ENCODE results near the gene SP6.
A peak's percentile ranks its signal among the peaks of the same experiment; 100 is the strongest.

The SP6 gene

DNA sequence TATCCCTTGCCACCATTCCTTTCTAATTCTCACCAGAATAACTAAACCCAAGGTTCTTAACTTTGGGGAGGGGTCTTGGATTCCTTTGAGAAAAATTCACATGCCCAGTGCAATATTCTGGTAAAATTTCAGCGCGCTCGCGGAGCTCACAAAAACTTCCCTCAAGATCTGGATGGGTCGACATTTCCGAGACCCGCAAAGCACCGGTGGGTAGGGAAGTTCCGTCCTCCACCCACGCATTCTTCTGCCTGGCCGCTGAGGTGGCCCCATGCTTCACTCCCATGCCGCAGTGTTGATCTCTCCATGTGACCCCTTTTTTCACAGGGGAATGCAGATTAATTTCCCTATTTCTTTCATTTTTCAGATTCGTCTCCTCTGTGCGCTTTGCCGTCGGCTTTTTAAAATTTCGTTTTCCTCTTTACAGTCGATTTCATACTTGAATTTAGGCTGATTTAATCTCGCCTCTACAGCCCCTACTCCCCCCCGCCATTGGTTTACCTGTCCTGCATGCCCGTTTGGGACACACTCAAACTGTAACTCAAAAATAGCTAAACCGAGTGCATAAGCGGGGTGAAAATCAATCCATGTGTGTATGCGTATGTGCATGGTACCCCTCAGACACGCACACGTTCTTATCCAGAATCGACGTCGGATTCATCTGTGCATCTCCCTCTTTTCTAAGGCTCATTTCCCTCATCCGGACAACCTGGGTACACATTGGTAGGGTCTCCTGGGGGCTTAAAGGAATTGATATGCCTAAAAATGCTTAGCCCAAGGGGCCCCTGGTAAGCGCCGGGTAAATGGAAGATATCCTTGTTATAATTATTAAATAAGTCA, 1.4 kb upstream of the SP6 start:
- DNase-seq = no peak

DNA sequence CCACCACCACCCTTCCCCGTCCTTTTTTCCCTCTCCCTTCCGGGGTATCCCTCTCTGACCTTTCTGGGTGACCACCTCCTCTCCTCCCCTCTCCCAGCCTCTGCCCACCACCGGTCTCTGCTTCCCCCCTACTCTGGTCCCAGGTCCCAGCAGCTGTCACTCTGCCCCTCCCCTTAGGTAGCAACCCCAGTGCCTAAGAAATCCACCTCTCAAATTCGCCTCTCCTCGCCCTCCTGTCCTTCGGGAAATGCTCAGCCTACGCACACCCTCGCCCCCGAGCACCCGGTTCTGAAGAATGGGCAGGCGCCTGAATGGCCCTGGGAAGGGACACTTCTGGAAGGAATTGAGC, 775 bp upstream of the SP6 start:
- DNase-seq = no peak

DNA sequence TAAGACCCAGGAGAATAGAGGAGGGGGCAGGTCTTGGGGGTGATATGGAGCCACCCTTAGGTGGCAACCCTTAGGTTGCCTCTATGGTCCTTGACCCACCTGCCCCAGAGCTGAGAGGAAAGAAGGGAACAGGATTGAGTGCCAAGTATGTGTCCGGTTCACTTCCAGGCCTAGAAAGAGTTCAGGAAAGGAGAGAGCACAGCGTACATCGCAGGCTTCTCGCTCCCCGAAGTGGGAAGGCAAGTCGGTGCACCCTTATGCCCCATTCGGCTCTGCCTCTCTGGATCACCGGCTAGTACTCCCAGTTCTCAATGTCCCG, 631 bp downstream of the SP6 start:
- no peak for DNase-seq

DNA sequence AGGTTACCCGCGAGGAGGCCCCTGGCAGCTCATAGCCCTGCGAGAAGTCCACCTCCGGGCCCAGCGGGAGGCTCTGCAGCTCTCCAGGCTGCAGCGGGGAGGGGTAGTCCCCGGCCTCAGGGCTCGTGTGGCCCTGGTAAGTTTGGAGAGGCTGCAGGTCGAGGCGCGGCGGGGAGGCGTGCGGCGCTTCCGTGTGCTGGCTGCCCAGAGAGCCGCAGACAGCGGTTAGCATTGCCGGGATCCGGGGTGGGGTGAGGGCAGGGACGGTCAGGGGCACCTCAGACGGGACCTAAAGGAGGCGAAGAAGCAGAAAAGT, 2.8 kb downstream of the SP6 start:
- no peak for DNase-seq

DNA sequence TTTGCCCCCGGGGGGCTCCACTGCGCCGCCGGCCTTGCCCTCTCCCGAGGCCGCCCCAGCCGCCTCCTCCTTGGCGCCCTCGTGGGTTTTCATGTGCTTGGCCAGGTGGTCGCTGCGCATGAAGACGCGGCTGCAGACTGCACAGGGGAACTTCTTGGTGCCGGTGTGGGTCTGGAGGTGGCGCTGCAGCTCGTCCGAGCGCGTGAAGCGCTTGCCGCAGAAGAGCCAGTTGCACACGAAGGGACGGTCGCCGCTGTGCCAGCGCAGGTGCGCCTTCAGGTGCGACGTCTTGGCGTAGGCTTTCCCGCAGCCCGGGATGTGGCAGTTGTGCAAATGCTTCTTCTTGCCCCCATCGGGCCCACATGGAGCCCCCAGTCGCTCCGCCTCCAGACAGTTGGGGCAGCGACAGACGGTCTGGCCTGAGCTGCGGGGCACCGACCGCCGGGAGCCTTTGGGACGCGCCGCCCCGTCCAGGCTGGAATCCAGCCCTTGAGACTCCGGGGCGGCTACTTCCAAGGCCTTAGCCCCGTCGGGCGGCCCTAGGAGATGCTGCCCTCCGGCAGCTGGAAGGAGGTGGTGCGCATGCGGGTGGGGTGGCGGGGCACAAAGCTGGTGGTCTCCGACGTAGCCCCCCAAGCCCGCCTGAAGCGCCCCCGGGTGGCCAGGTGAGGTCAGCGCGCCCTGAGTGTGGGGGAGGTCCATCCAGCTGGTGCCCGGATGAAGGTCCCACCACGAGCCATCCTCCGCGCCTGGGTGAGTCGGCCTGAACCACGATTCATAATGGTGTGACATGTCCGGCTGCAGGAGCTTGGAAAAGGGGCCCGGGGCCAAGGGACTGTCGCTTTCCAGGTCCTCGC, 3.4 kb downstream of the SP6 start:
- no peak for DNase-seq

DNA sequence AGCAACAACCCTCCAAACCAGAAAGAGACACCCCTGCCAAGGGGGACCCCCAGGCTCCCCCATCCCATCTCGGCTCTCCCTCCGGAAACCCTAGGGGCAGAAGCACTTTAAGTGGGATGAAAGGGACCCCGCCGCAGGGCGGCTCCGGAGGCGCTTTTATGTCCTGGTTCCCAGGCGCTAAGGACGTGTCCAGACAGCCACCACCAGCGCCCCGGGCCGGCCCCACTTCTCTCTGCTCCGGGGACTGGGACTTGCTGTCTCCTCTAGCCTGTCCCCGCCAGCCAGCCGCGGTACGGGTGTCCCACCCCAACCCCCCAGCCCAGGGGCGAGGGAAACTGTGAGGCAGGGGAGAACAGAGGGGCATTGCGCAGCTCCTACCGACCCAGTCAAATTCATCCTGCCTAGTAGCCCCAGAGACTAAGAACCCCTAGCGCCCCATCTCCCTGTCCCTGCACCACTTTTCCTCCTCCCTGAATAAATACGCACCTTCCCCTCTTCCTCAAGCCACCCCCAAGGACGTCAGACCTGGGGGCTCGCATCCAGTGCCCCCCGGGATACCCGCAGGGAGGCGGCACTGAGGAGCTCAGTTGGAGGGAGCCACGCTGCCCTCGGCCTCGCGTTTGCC, 4.1 kb downstream of the SP6 start:
- DNase-seq = no peak

DNA sequence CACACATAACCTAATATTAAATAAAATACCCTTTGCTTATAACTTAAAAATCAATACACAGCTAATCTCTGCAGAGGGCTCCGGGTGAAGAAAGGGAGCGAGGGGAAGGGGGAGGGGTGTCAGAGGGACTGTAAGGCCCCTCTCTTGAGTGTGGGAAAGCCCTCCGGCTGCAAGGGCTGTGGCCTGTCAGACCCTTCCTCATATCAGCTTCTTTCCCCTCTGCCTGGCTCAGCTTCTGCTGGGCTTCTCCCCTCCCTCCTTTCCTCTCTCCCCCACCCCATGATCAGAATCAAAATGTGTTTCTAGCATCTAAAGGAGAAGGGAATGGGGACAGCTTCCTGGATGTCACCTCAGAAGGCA, 5.3 kb downstream of the SP6 start:
- no peak for DNase-seq

DNA sequence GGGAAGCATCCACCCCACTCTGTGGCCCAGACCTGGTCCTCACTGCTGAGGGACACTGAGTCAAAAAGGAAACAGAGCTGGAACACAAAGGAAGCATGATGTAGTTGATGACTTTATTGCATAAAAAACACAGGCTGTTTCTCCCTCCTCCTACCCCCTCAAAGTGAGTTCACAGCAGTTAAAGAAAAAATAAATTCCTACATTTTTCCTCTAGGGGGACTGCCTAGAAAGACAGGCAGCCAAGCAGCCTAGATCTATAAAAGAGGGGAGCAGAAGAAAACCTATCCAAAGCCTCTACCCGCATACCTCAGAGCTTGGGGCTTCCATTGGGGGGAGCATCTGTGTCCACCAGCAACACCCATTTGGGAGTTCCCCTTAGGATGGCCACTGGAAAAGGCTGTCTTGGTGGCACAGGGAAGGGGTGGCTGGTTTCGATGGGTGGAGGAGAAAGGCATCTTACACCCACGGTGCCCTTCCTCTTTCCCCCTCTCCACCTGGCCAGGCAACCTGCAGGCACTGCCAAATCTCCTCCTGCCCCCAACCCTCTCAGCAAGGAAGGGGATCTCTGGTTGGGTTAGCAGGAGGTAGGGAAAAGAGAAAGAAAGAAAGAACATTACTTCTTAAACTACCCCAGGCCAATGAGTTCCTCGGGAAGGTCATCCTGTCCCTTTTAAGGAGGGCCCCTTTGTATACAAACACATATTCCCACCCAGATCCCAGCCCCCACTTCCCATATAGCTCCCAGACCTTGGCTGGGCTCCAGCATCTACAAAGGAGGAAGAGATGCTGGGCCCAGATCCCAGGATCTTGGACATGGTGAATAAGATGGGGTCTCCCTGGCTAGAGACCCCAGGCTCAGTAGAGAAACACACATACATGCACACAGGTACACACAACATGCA, 5.9 kb downstream of the SP6 start:
- DNase-seq = peak; percentile 35

DNA sequence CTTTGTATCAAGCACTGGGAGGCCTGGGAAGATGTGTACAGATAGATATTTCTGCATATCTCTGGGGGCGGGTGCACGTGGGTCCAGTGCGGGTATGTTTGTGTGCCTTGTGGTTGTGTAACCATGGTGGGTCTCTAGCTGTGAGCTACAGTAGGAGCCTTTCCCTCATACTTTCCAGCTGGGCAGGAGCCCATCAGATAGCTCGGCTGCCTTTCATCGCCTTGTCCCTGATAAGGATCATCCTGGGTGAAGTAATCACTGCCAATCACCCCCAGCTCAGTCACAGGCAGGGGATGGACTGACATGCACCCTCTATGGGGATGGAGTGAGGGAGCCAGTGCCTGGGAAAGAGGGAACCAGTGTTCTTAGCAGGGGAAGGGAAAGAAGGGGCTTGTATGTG, 6.7 kb downstream of the SP6 start:
- DNase-seq = no peak

DNA sequence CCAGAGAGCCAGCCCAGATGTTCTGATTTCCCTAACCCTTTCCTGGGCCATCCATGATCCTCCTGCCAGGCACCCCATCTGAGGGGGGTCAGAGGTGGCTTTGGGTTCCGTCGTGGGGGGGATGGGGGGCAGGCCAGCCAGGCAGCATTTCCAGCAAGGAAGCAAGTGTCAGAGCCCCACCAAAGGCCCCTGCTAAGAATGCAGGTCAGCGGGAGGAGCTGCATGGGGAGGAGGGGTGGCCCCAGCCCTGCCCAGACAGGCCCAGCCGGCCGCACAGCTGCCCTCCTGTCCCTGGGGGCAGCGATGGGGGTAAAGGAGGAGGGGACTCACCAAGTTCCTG, 7.6 kb downstream of the SP6 start:
- DNase-seq = no peak

DNA sequence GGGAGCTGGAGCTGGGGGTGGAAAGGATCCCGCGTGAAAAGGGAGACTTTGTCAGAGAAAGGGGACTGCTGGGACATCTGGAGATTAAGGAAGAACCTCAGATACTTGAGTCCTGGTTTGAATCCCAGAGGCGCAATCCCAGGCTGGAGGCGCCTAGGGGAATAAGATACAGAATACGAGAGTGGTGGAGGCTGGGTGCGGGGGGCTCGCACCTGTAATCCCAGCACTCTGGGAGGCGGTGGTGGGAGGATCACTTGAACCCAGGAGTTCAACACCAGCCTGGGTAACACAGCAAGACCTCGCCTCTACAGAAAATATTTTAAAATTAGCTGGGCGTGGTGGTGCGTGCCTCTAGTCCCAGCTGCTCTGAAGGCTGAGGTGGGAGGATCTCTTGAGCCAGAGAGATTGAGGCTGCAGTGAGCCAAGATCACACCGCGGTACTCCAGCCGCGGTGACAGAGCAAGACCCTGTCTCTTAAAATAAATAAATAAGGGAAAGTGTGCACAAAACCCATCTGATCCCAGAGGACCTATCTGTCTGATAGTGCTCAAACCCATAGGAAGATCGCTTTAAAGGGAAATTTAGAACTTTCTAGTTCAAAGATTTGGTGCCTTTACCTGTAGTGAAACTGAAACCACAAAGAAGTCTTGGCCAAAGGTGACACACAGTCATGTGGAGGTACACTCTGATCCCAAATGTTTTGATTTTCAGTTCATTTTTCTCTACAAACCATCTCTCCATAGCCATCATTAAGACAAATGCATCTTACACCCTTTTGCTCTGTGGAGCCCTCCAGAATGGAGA, 9.3 kb downstream of the SP6 start:
- no peak for DNase-seq

DNA sequence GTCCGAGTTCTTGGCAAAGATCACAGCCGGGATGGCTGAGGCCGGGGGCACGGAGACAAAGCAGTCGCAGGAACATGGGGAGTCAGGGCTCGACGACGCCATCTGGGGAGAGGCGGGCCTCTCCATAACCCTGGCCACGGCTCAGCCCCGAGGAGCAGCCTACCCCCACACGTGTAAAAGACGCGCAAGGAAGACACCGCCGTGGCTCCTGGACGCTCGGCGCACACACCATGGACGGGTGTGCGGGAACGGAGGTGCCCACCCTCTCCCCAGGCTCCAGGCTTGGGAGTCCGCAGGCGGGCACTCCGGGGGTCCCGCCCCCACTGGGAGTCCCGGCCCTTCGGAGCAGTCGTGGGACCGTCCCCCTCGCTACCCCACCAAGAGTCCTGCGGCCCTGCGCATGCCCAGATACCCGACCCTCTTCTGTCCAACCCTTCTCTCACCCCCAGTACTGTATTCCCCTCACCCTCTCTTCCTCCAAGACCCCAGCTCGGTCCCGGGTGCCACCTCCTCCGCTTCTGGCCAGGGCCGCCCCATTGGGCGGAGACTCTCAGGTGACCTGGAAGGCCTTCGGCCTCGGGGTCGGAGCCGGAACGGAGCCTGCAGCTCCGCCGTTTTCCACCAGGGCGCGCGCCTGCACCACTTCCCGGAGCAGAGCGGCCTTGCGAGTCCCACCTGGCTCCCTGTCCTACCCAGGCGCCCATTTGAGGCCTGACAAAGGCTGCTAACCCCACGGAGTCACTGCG, 10.0 kb downstream of the SP6 start, which contains the start of gene SCRN2:
SCRN2 (minus strand) TSS at position 532 of the 746 bp plus-strand sequence; CDS start at position 102, 430 bp downstream.
- DNase-seq = peak; percentile 82

DNA sequence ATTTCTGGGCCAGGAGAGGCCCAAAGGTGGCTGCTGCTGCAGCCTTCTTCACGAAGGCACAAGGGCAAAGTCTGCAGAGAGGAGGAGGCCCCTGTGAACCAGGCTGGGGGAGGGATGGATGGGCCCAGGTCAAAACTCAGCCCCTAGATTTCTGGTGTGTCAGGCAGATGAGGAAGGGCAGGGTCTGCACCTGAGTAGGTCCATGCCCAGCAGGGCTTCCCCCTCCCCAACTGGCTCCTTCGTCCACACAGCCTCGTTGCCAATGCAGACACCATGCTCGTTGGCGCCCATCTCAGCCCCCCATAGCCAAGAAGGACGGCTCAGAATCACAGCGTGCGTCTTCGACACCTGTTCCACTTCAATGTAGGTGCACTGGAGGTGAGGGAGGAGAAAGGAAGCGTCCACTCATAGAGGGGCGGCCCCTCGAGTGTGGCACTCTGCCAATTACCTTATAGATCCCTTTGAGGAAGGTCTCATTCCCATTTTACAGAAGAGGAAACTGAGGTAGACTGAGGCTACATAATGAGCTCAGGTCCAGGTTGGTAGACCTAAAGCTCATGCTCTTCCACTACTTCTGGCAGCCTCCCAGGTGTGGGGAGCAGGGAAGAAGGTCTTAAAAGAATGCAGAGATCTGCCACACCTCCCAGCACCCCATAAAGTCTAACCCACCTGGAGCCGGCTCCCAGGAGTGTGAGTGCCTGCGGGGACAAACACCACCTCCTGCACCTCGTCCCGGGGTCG, 10.8 kb downstream of the SP6 start:
- no peak for DNase-seq

DNA sequence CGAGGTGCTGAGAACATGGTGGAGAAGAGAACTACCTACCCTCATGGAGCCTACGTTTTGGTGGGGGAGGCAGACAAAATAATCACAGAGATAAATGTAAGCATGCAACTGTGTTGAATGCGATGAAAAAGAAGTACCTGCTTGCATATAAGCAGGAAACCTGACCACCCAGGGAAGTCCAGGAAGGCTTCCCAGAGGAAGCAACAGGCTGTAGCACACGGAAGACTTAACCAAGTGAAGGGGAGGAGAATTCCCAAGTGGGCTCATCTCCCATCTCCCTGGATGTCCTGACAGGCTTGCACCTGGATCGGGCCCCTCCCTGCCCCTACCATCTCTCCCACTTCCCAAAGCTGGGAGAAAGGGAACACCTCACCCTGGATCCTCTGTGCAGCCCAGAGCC, 11.9 kb downstream of the SP6 start:
- DNase-seq = no peak

DNA sequence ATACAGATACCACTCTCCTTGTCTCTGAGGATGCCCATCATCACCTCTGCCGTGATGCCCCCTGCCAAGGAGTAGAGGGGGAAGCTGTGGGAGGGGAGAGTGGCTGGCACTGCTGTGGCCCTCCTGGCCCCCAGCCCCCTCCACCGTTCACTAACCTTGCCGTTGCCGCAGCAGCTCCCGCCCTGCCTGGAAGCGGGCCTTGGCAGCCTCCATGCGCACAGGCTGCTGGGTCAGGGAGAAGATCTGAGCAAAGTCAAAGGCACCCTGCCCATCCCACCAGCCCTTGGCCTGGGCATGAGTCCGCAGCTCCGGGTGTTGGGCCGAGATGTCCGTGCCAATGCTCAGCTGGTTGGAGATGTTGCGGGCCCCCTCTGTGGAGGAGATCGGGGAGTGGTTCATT, 12.3 kb downstream of the SP6 start:
- no peak for DNase-seq

DNA sequence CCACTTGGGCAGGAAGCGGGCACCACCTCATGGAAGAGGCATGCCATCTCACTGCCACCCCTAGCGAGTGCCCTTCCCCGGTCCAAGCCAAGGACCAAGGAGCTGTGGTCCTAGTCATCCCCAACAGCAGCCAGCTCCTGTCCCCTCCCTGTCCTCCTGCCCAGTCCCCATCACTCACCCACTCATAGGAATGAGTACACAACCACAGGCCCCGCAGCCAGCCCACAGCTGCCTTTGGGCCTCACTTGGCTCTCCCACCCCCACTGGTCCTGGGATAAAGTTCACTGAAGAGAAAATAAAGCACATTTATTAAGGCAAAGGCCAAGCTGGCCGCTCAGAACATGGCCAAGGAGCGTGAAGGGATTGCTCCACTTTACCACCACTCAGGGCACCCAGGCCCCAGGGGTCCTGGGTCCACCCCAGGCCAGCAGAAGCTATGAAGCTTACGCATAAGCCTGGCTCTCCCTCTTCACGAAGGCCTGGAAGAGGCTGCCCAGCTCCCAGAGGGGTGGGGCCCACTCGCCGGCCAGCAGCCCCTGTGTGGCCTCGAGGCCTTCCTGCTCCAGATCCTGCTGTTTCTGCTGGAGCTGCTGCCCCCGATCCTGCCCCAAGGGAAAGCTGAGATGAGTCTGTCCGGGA, 13.4 kb downstream of the SP6 start:
- peak; percentile 27 for DNase-seq

DNA sequence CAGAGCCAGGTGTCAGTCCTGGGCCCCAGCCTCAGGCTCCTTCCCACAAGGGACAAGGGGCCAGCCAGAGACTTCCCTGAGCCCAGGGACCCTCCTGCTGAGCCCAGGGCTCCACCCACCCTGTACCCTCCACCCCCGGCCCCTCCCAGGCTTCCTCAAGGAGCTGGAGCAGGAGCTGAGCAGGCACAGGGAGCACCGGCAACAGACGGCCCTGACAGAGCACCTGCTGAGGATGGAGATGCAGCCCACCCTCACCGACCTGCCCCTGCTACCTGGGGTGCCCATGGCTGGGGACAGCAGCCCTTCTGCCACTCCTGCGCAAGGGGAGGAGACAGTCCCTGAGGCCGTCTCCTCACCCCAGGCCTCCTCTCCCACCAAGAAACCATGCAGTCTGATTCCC, 14.4 kb downstream of the SP6 start:
- no peak for DNase-seq

DNA sequence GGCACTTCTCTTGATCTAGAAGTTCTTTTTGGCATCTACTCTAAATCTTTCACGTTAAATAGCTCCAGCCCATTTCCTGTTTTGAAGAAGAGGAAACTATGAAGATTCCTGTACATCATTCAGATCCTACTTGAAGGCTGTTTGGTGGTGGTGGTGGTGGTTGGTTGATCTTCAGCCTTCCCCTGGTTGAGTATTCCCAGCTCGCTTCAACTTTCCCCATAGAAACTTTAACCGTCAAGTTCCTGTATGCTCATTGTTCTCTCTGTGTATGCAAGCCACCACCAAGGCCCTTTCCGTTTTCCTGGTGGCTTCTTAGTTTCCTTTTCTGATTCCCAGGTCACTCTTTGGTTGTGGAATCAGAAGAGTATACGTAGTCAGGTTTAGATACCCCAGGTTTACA, 16.2 kb downstream of the SP6 start:
- DNase-seq = no peak

DNA sequence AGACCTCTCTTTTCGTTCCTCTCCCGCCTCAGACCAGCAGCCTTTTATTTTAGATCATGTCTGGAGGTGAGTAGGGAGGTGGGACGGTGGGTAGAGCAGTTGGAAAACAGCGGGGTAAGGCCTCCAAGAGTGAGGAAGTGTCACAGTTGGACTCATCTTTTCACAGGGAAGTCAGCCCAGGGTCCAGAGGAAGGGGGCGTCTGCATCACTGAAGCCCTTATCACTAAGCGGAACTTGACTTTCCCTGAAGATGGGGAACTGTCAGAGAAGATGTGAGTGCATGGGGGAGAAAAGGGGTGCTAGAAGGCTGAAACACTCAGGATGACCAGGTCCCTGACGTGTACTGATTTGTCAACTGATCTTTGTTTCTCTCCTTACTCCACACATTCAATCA, 19.0 kb downstream of the SP6 start:
- no peak for DNase-seq
